ENCODE results near the gene ACTR8.

Gene ACTR8

GRCh38 chr3:53833700-53834099 is 48.3 kb downstream of the ACTR8 start:
- DNase-seq, result no peak

DNA sequence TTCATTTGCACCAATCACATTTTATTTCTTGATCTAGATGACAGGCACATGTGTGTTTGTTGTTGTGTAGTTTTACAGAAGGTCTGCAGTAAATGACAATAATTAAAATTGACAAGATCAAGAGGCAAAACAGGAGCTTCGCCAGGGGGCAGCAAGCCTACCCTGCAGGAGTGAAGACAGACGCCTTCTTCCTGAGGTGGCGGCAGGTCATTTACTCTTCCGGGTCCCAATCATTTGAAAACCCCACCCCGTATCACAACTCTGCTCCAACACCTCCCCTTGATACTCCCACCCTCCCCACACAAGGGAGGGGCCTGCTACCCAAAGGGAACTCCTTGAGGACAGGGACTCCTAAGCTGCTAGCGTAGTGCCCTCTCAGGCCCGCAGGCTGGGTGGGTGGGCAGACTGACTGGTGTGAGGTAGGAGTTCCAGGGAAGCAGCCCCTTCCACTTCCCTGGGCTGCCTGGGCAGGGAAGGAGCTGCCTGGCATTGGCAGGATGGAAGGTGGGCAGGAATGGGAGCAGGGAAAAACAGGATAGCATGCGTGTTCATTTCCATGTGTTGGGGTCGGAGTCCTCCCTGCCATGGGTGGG is 48.8 kb downstream of the ACTR8 start:
- DNase-seq, result no peak

DNA sequence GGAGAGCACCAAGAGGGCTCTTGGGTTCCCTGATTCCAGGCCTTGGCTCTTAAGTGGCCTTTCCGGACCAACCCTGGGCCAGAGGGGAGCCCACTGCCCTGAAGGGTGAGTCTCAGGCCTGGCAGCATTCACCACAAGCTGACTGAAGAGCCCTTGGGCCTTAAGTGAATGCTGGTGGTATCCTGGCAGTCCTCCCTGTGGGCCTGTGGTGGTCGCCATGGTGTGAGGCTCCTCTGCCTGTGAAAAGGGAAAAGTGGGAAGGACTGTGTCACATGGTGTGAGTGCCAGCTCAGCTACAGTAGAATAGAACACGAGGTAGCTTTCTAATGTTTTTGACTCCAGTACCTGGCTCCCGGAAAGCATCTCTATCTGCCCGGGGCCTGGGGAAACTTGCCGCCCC is 51.0 kb downstream of the ACTR8 start:
- no peak for DNase-seq

DNA sequence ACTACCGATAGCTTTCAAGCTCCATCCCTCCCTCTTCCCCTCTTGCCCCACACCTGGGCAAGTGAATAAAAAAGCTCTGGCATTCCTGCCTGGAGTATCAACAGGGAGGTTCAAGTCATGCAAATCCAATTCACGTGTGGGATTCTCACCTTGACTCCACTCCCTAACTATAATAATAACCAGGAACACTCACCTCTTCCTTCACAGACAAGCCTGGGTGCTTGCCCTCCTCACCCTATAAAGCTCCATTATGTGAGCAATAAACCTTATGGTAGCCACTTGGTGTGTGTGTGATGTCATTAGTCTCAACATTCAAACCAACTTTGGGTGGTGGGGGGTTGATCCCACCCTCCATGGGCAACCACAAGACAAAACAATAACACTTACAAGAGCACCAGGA is 52.3 kb downstream of the ACTR8 start:
- no peak for DNase-seq

- DNase-seq, result no peak
Observed at GRCh38 chr3:53828581-53828980, 53.4 kb downstream of the ACTR8 start.

- DNase-seq, result no peak
Observed at GRCh38 chr3:53826048-53826447, 55.9 kb downstream of the ACTR8 start.

- no peak for DNase-seq
Observed at GRCh38 chr3:53824795-53825194, 57.2 kb downstream of the ACTR8 start.

DNA sequence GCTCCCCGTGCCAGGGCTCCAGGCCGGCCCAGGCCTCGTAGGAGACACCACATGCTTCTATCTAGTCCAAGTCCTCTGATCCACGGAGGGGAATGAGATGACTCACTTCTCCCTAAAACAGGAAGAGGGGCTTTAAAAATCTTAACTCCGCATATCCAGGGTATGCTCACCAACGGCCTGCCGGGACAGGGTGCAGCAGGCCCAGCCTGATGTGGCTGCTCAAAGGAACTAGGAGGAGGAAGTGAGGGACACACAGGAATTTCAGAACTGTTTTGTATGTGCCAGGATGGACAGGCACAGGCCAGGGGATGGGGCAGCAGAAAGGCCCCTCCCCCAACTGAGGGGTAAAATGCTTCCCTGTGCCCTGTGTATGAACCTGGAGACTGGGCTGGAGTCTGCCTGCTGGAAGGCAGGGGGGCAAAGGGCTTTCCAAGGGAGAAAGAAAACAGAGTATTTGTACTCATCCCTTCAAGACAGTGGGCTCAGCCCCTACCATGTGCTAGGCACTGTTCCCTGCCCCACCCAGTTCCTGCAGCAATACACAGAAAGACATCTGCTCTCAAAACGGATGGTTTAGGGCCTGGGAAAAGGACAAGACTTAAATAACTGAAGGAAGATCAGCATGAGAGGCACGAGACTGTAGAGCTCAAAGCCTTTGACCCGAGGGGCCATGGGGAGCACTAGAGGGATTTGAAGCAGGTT is 57.8 kb downstream of the ACTR8 start:
- DNase-seq, result no peak

DNA sequence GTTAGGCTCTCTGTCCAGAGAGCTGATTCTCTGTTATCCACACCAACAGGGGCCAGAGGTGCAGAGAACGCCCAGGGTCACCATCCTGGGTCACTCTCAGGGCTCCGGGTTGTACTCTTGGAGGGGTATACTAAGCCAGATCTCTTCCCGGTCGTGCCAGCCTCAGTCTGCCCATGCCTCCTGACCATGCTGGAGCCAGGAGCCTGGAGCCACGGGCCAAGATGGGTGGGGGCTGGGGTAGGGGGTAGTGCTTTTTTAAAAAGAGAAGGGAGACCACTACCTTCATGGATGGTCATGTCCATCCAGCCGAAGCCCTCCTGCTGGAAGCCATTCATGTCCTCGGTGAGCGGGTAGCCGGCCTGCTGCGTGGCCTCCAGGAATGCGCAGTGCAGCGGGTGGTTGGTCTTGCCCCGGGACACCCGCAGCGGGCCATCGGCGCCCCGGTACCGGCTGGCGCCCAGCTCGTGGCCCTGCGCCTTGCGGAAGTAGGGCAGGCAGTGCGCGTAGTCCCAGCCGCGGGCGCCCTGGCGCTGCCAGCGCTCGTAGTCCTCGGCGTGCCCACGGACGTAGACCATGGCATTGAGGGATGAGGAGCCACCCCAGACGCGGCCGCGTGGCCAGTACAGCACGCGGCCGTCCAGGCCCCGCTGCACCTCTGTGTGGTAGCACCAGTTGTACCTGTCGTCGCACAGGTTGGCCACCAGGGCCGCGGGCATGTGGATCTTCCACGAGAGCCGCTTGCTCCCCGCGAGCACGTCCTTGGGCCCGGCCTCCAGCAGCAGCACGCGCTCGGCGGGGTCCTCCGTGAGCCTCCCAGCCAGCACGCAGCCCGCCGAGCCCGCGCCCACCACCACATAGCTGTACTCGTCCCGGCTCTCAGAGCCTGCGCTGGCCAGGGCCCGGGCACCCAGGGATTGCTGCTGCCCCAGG is 58.7 kb downstream of the ACTR8 start:
- DNase-seq, result no peak

GRCh38 chr3:53822331-53822741 is 59.6 kb downstream of the ACTR8 start:
- DNase-seq, result no peak

GRCh38 chr3:53821631-53822121 is 60.3 kb downstream of the ACTR8 start:
- no peak for DNase-seq

GRCh38 chr3:53820756-53821580 is 61.0 kb downstream of the ACTR8 start:
- no peak for DNase-seq

DNA sequence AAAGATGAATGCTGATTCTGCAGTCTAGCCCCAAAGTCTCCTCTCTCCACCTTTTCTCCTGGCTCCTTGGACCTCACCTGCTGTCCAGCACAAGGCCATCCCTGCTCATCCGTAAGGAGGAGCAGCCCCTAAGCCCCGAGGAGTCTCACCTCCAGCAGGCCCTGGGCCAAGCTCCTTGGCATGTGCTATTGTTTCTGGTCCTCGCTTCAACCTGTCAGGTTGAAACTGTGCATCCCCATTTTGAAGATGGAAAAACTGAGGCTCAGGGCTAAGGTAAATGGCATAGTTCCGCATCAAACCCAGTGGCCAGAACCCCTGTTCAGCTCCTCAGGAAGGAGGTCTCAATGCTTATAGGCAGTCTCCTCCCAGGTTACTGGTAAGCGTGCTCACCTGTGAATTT is 61.9 kb downstream of the ACTR8 start:
- DNase-seq, result no peak

- no peak for DNase-seq
Observed at GRCh38 chr3:53819163-53819868, 62.6 kb downstream of the ACTR8 start.

DNA sequence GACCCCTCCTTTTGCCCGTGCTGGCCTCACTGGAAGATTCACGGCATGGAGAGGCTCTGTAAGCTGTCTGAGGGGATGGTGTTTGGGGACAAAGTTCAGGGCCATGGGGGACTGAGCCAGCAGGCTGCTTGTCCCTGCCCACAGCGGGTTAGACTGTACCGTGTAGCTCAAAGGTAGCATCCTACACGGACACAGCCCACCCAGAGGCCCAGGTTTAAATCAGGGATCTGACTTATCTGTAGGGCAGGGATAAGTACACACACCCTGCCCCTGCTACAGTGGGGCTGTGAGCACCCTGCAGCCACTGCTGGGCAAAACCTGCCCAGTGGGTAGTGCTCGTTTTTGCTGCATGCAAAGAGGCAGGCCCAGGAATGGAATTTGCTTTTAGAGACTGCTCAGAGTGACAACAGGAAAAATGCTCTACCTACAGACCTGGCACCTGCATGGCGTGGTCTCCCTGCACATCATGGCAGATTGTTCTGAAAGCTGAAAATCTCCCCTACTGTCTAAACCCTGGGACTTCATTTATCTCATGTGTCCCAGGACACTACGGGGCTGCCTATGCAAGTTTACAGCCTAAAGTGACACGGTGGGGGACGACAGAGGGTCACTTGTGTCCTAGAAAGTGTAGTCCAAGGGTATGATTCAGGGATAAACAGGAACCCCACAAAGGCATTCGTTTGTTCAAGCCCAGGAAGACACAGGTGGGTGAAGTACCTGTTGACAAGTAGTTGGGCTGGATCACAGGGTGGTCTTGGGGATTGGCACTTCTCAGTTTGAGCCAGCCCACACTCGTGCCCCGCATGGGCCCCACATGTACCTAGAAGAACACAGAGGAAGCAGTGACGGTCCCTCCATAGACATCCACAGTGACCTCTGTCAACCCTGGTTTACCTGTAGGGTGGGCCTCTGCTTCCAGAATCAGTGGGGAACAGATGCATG is 63.5 kb downstream of the ACTR8 start:
- no peak for DNase-seq

GRCh38 chr3:53817809-53818208 is 64.1 kb downstream of the ACTR8 start:
- DNase-seq, result no peak

- DNase-seq, result no peak
Observed at GRCh38 chr3:53817211-53817610, 64.7 kb downstream of the ACTR8 start.

Measured in activated T-cell treated with anti-CD3 and anti-CD28 coated beads, Interleukin-2, amount 50 U/mL, for 48 hours (primary cell).